IMR-90 (cell line): Measurements from ENCODE around the gene CLDN9. TPM values are rescaled to one million over a fixed set of nuclear protein-coding genes. Genes with fewer than 3 reads are reported as not detected.
A peak's percentile ranks its signal among the peaks of the same experiment; 100 is the strongest.

Source experiments
- ATAC-seq: fragments of 200-7000 bp; cut with Tn5 transposase; 2 replicates; pipeline ENCODE4 v1.9.1; 2020; ENCODE audit warnings: low read depth, mild to moderate bottlenecking, moderate library complexity
- BruUV-seq: library from RNA; stranded (reverse); fragments of 400-500 nt; replicated peaks from 2 replicates; lab custom pipeline; 2021; lab: Mats Ljungman, UMichigan
- CTCF ChIA-PET: fragments of 300-600 bp; formaldehyde crosslinking; extraction: SDS; loops from one replicate; lab custom pipeline; 2021; ENCODE audit warnings: antibody characterized with exemption; lab: Yijun Ruan, JAX
- POLR2A ChIA-PET: fragments of 300-600 bp; sonication (Branson Sonifier 250); formaldehyde crosslinking; loops from one replicate; lab custom pipeline; 2022; ENCODE audit warnings: antibody characterized with exemption; ENCODE audit not compliant: unreplicated experiment; lab: Charles Lee
- DNase-seq: peaks from one replicate; pipeline ENCODE4 v3.0.0; 2013
- H2AFZ ChIP-seq: replicated peaks from 2 replicates; pipeline ENCODE3; 2013; ENCODE audit warnings: low read length, mild to moderate bottlenecking; ENCODE audit not compliant: poor library complexity
- H2AK5ac ChIP-seq: 2 replicates; pipeline ENCODE4 v1.6.1; 2013; ENCODE audit warnings: low read depth, low read length, inconsistent platforms
- H2AK9ac ChIP-seq: replicated peaks from 2 replicates; pipeline ENCODE3; 2013; ENCODE audit warnings: mild to moderate bottlenecking, low read depth, low read length, moderate library complexity; ENCODE audit not compliant: poor library complexity
- H2BK120ac ChIP-seq: 2 replicates; pipeline ENCODE4 v1.6.1; 2013; ENCODE audit warnings: low read depth, low read length, inconsistent platforms
- H2BK15ac ChIP-seq: 3 replicates; pipeline ENCODE4 v1.6.1; 2013; ENCODE audit warnings: low read depth, low read length, inconsistent platforms
- H2BK20ac ChIP-seq: 2 replicates; pipeline ENCODE4 v1.6.1; 2013; ENCODE audit warnings: low read depth, mild to moderate bottlenecking, inconsistent platforms, low read length, moderate library complexity
- H2BK5ac ChIP-seq: 2 replicates; pipeline ENCODE4 v1.6.1; 2013; ENCODE audit warnings: mild to moderate bottlenecking, low read depth, low read length, inconsistent platforms; ENCODE audit not compliant: poor library complexity, severe bottlenecking
- H3K14ac ChIP-seq: replicated peaks from 2 replicates; pipeline ENCODE4 v1.6.1; 2013; ENCODE audit warnings: low read depth, low read length, inconsistent platforms
- H3K18ac ChIP-seq: 2 replicates; pipeline ENCODE4 v1.6.1; 2013; ENCODE audit warnings: low read depth, low read length, control low read depth
- H3K23ac ChIP-seq: 2 replicates; pipeline ENCODE4 v1.6.1; 2013; ENCODE audit warnings: low read depth, low read length, inconsistent platforms
- H3K27ac ChIP-seq: 2 replicates; pipeline ENCODE4 v1.5.1; 2013; ENCODE audit warnings: mild to moderate bottlenecking, control low read depth, low read length; ENCODE audit not compliant: insufficient read depth
- H3K27me3 ChIP-seq: 2 replicates; pipeline ENCODE4 v1.6.1; 2013; ENCODE audit warnings: low read length; ENCODE audit not compliant: control insufficient read depth, insufficient read depth
- H3K36me3 ChIP-seq: 2 replicates; pipeline ENCODE4 v1.6.1; 2013; ENCODE audit warnings: low read length, mixed read lengths; ENCODE audit not compliant: control insufficient read depth, insufficient read depth
- H3K4ac ChIP-seq: 2 replicates; pipeline ENCODE4 v1.6.1; 2013; ENCODE audit warnings: low read depth, low read length, inconsistent platforms
- H3K4me1 ChIP-seq: 2 replicates; pipeline ENCODE4 v1.6.1; 2013; ENCODE audit warnings: low read length, mixed read lengths; ENCODE audit not compliant: control insufficient read depth, insufficient read depth
- H3K4me2 ChIP-seq: 2 replicates; pipeline ENCODE4 v1.6.1; 2013; ENCODE audit warnings: low read depth, mild to moderate bottlenecking, control low read depth, low read length, moderate library complexity
- H3K4me3 ChIP-seq: 2 replicates; pipeline ENCODE4 v1.5.1; 2013; ENCODE audit warnings: low read depth, mild to moderate bottlenecking, control low read depth, low read length, moderate library complexity; ENCODE audit not compliant: insufficient read depth
- H3K56ac ChIP-seq: 2 replicates; pipeline ENCODE4 v1.6.1; 2013; ENCODE audit warnings: low read length, inconsistent platforms; ENCODE audit not compliant: insufficient read depth; ENCODE audit errors: extremely low read depth
- H3K79me1 ChIP-seq, 2 experiments: 2 replicates each; pipeline ENCODE4 v1.6.1; 2013; ENCODE audit warnings: low read length in 2 of 2, inconsistent platforms in 1 of 2, low read depth in 1 of 2
- H3K9ac ChIP-seq: 2 replicates; pipeline ENCODE4 v1.6.1; 2013; ENCODE audit warnings: low read depth, low read length, control low read depth
- H3K9me1 ChIP-seq: 2 replicates; pipeline ENCODE4 v1.6.1; 2013; ENCODE audit warnings: low read length, inconsistent platforms; ENCODE audit not compliant: insufficient read depth
- H3K9me3 ChIP-seq: 2 replicates; pipeline ENCODE4 v1.6.1; 2013; ENCODE audit warnings: low read length; ENCODE audit not compliant: control insufficient read depth, insufficient read depth
- H4K20me1 ChIP-seq: 2 replicates; pipeline ENCODE4 v1.6.1; 2013; ENCODE audit warnings: low read length, inconsistent platforms; ENCODE audit not compliant: insufficient read depth
- H4K5ac ChIP-seq: 2 replicates; pipeline ENCODE4 v1.6.1; 2013; ENCODE audit warnings: mild to moderate bottlenecking, low read depth, low read length, control low read depth
- H4K8ac ChIP-seq, 2 experiments: 2 replicates each; pipeline ENCODE4 v1.6.1; 2013; ENCODE audit warnings: low read depth in 2 of 2, low read length in 2 of 2, control low read depth in 1 of 2, inconsistent platforms in 1 of 2
- H4K91ac ChIP-seq: 2 replicates; pipeline ENCODE4 v1.6.1; 2013; ENCODE audit warnings: low read depth, low read length, inconsistent platforms; ENCODE audit not compliant: insufficient read depth
- CEBPB ChIP-seq: IDR thresholded peaks from 2 replicates; pipeline ENCODE4 v1.6.1; 2012; ENCODE audit warnings: low read depth, low read length, improper control_type of control experiment
- WGBS, 2 experiments: methylation state at CpG; one replicate each; pipeline versions ENCODE4 v1.1.5 to v1.1.7; 2013; ENCODE audit warnings: missing lambda C conversion rate in 2 of 2; ENCODE audit not compliant: insufficient read length in 1 of 2; ENCODE audit errors: extremely low coverage in 2 of 2; 5-methylcytosine and 5-hydroxymethylcytosine counted together
- dilution Hi-C: fragments of 300-500 bp; cut with HindIII; formaldehyde crosslinking; loops from one replicate; pipeline ENCODE4 v1.14.3; 2018; ENCODE audit warnings: low sequenced_read_pairs; ENCODE audit not compliant: unreplicated experiment
- in situ Hi-C: fragments of 300-500 bp; cut with MboI; formaldehyde crosslinking; loops from 3 replicates; pipeline ENCODE4 v1.14.3; 2019; ENCODE audit warnings: low sequenced_read_pairs, inconsistent platforms, mixed read lengths
- intact Hi-C: fragments of 100-400 bp; cut with micrococcal nuclease; formaldehyde crosslinking; loops from 2 replicates; pipeline ENCODE4 v1.10.0; 2022
- polyA plus RNA-seq, 3 experiments: library from polyadenylated mRNA; depleted of rRNA; stranded (reverse); fragments of >200 nt; gene quantifications; 2 replicates each; pipeline ENCODE4 v1.2.3, GENCODE V29; 2012; ENCODE audit warnings: low replicate concordance in 1 of 3
- total RNA-seq: library from RNA; depleted of rRNA; stranded (reverse); fragments of >200 nt; gene quantifications from 2 replicates; pipeline ENCODE4 v1.2.3, GENCODE V29; 2012
- TF ChIP-seq, protein P1 (sequence below): conservative IDR thresholded peaks from 2 replicates; pipeline ENCODE4 v1.5.1; 2012; ENCODE audit warnings: mild to moderate bottlenecking, low read depth, low read length, improper control_type of control experiment

The CLDN9 gene
- total and polyA plus RNA-seq, 2 of the 4 experiments (the other 2 are of a cell fraction), result 0.05 TPM; not detected in 1

DNA sequence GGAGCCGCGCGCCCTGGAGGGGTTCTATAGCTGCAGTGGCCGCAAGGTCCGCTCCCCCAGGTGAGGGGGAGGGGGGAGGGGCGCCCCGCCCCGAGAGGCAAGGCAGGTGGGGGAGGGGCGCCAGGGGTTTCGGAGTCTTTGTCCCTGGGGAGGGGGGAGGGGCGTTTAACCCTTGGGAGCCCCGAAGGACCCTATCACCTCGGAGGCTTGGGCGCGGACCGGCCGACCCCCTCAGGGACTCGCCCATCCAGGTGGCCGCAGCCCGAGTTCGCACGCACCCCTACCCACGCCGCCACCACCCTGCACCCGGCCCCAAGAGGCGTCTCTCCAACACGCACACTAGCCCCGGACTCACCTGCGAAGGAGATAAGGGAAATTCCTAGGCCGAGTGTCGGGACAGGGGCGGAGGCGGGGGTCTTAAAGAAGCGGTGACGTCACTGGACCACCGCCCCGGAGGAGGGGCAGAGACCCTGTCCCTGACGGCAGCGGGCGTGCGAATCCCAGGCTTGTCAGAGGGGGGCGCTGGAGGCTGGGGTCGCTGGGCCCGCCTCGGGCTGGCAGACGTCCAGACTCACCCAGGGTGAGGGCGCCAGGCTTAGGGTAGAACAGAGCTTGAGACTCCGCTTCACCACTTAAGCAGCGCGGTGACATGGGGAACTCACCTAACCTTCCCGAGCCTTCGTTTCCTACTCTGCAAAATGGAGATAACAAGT is 5.2 kb downstream of the CLDN9 start, which contains the start of gene CLDN6:
Gene CLDN6 (minus strand): TSS at position 390 of the 713 bp plus-strand sequence. CDS start 2,162 bp downstream, outside the sequence.
- H3K4me3 ChIP-seq, result no peak within 1 kb of the TSS
- H3K4me1 ChIP-seq, result peaks cover 8% of the 10 kb centered on the region
- H4K5ac ChIP-seq, result no peak within 1 kb of the TSS
- in situ Hi-C loops (no loop called here), intact Hi-C loops (no loop called here), dilution Hi-C loops (no loop called here)
- ATAC-seq (no peak), DNase-seq (no peak)
- peaks cover 16% of the 10 kb centered on the region for H3K27me3 ChIP-seq
- no peak within 1 kb of the TSS for H3K4me2 ChIP-seq
- no peak within 1 kb of the TSS for H3K9ac ChIP-seq
- WGBS, 2 experiments, result no CpG with 5 or more reads among the region's 52 CpGs
- H2BK5ac ChIP-seq, result no peak within 1 kb of the TSS
- ChIA-PET CTCF (no interaction called here), POLR2A (no interaction called here)
- no peak within 1 kb of the TSS for H2BK120ac ChIP-seq
- peaks cover 28% of the 10 kb centered on the region for H4K20me1 ChIP-seq
- BruUV-seq, result no TSS peak
- H3K79me1 ChIP-seq, result peaks cover 0 to 17% of the 10 kb centered on the region in 2 experiments; a peak in 2 of 4 replicates
- no peak within 1 kb of the TSS for H2BK15ac ChIP-seq
- 0 out of 2 replicates have a peak within 1 kb of the TSS, but pooled peaks have one; percentile 43 for H2AK5ac ChIP-seq
- H3K56ac ChIP-seq, result no peak within 1 kb of the TSS
- TF ChIP-seq CEBPB, result no peak
- TF ChIP-seq, protein P1, sequence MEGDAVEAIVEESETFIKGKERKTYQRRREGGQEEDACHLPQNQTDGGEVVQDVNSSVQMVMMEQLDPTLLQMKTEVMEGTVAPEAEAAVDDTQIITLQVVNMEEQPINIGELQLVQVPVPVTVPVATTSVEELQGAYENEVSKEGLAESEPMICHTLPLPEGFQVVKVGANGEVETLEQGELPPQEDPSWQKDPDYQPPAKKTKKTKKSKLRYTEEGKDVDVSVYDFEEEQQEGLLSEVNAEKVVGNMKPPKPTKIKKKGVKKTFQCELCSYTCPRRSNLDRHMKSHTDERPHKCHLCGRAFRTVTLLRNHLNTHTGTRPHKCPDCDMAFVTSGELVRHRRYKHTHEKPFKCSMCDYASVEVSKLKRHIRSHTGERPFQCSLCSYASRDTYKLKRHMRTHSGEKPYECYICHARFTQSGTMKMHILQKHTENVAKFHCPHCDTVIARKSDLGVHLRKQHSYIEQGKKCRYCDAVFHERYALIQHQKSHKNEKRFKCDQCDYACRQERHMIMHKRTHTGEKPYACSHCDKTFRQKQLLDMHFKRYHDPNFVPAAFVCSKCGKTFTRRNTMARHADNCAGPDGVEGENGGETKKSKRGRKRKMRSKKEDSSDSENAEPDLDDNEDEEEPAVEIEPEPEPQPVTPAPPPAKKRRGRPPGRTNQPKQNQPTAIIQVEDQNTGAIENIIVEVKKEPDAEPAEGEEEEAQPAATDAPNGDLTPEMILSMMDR, result 0 out of 2 replicates have a peak, but pooled peaks have one; percentile 19
- no peak within 1 kb of the TSS for H3K14ac ChIP-seq
- no peak within 1 kb of the TSS for H3K23ac ChIP-seq
- peak within 1 kb of the TSS; percentile 53 for H2AFZ ChIP-seq
- no peaks in the 10 kb centered on the region for H3K9me1 ChIP-seq
- H3K27ac ChIP-seq, result no peak within 1 kb of the TSS
- H3K4ac ChIP-seq, result no peak within 1 kb of the TSS
- no peaks in the 10 kb centered on the region for H3K9me3 ChIP-seq
- no peak within 1 kb of the TSS for H4K91ac ChIP-seq
- H3K18ac ChIP-seq, result no peak within 1 kb of the TSS
- H3K36me3 ChIP-seq, result peaks cover 10% of the 10 kb centered on the region
- no peak within 1 kb of the TSS for H4K8ac ChIP-seq
- peak within 1 kb of the TSS; percentile 42 for H2AK9ac ChIP-seq
- no peak within 1 kb of the TSS for H2BK20ac ChIP-seq
